Endothelial cell of umbilical vein (primary cell): ENCODE data around the gene DOCK1.

Source experiments
- JUN ChIP-seq: IDR thresholded peaks from 2 replicates; pipeline ENCODE4 v1.6.1; 2011; ENCODE audit warnings: borderline replicate concordance, low read depth; ENCODE audit not compliant: insufficient read length, insufficient read depth
- POLR2AphosphoS5 ChIP-seq: IDR thresholded peaks from 2 replicates; pipeline ENCODE4 v1.6.1; 2012; ENCODE audit warnings: low read depth, mild to moderate bottlenecking, control low read depth, low read length, moderate library complexity; ENCODE audit not compliant: insufficient read depth
- TF ChIP-seq, protein P1 (sequence below), 2 donors: IDR thresholded peaks; 1 replicate in 1 of 2; 2 replicates in 1 of 2; pipeline ENCODE4 v1.5.1; 2011; ENCODE audit warnings: low read length in 2 of 2, mild to moderate bottlenecking in 2 of 2, moderate library complexity in 2 of 2, control low read depth in 1 of 2, inconsistent platforms in 1 of 2, low read depth in 1 of 2; ENCODE audit not compliant: insufficient read depth in 1 of 2; ENCODE audit errors: extremely low read depth in 1 of 2

DNA sequence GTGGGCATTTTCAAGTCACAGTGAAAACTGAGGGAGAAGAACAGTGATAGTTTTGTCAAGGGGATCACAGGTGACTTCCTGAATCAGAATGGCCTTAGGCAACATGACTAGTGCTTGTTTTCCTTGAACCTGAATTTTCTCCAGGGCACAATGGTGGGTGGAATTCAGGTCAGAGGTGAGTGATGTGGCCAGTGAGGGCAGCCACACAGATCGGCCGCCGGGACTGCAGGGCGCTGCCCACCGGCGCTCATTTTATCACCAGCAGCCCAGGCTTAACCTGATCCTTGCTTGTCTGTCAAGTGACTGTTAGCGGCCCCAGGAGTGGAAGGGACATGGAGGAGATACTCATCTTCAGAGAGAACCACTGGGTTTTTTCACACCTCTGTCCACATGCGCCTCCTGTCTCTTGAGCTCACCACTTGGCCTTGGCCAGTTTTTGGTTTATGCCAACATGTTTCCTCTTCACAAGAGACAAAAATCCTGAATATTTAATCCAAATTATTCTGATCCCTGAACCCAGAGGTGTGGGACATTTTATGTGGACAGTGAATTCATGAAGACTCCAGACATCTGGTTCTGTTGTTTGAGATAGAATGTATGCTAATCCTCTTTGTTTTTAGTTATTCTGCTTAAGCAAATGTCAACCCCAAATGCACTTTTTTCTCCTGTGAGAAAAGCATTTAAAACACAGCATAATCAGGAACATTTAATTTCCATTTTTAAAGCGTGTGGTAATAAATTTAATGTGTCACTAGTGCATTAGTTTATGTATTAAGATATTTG, 108.7 kb downstream of the DOCK1 start:
- TF ChIP-seq POLR2AphosphoS5 (no peak), JUN (no peak)
- TF ChIP-seq, protein P1, sequence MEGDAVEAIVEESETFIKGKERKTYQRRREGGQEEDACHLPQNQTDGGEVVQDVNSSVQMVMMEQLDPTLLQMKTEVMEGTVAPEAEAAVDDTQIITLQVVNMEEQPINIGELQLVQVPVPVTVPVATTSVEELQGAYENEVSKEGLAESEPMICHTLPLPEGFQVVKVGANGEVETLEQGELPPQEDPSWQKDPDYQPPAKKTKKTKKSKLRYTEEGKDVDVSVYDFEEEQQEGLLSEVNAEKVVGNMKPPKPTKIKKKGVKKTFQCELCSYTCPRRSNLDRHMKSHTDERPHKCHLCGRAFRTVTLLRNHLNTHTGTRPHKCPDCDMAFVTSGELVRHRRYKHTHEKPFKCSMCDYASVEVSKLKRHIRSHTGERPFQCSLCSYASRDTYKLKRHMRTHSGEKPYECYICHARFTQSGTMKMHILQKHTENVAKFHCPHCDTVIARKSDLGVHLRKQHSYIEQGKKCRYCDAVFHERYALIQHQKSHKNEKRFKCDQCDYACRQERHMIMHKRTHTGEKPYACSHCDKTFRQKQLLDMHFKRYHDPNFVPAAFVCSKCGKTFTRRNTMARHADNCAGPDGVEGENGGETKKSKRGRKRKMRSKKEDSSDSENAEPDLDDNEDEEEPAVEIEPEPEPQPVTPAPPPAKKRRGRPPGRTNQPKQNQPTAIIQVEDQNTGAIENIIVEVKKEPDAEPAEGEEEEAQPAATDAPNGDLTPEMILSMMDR (IDR thresholded peaks at IDR 0.05; ENCODE audit: extremely low read depth in 1 of 2, insufficient read depth in 1 of 2, low read depth in 1 of 2, low read length in 2 of 2), result no peak
